Stimulated activated CD4-positive, alpha-beta T cell treated with anti-CD3 and anti-CD28 coated beads, Interleukin-15, amount 100 ng/mL, for 24 hours (primary cell): ENCODE results near the gene SLC35A2.
"Not testable (repeated sequence)": the region's sequence is repeated elsewhere in the genome, so short reads cannot be mapped to it uniquely, and the experiment has no call there.

Source experiments
- DNase-seq: peaks from one replicate; pipeline ENCODE4 v3.0.0-alpha.2; 2020

The SLC35A2 gene

DNA sequence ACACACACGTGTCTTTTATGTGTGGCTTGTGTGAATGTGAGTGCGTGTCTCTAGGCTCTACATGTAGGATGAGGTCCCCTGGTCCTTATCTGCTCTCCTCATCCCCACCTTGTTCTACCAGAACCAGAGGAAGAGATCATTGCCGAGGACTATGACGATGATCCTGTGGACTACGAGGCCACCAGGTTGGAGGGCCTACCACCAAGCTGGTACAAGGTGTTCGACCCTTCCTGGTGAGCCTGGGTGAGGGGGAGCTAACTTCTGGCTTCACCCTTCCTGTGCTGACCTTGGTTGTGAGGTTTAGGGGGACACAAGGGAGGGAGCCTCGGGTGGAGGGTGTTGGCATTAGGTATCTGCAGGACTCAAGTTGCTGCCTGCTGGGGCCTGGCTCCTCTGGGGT lies 10.4 kb downstream of the SLC35A2 start:
- DNase-seq, result no peak

DNA sequence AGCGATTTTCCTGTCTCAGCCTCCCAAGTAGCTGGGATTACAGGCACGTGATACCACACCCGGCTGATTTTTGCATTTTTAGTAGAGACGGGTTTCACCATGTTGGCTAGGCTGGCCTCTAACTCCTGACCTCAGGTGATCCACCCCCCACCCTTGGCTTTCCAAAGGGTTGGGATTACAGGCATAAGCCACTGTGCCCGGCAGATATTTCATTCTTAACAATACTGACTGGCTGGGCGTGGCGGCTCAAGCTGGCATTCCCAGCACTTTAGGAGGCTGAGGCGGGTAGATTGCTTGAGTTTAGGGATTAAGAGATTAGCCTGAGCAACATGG lies 12.4 kb downstream of the SLC35A2 start:
- no peak for DNase-seq

DNA sequence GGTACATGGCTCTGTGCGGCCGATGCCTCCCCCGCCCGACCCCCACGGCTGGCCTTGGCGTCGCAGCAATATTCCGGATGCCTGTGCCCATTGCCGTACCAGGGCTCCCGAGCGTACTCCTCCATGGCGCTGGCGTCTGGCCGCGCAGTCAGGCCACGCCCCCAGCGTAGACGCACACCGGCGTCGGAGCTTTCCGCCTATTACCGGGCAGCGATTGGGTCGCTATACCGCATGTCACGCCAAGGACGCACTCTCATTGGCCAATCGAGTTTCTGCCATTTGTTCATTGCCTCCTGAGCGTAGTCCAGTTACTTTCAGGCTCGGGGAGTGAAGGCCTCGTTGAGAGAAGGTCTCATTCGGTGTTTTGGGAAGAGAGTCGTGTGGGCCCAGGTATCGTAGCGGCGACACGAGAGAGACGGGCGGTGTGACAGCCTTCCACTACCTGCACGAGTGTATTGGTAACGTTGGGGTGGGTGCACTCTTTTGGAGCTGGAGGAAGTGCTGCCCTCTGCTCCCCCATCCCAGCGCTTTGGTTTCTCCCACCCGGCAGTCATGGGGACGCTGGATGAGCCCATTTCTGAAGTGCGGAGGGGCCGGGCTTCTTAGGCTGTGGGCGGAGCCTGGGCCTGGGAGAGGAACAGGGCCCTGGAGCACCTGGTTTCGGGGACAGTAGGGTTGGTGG lies 13.7 kb downstream of the SLC35A2 start, which contains the start of the genes PQBP1 and TIMM17B:
PQBP1 (plus strand) TSS at position 306 of the 682 bp plus-strand sequence. CDS start 580 bp downstream, outside the sequence.
TIMM17B (minus strand) TSS at position 144 of the 682 bp plus-strand sequence; CDS start at position 125, 19 bp downstream.
- DNase-seq, result peak; percentile 90

DNA sequence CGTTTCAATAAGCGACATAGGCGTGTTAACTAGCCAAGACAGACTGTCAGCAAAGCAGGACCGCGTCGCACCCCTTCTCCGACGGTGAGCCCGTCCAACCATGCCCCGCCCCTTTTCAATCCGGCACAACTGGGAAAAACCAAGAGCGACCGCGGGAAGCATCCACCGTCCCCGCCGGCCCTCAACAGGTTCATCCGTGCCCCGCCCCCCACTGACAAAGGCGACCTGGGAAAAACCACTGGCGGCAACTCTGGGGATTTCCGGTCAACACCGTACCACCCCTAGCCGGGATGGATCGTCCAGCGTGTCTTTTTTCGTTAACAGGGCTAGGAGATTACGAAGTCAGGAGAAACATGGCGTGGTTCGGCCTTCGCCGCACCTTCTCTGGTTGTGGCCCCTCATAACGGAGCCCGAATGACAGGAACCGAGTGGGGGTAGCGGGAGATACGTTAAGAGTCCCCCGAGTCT lies 14.3 kb downstream of the SLC35A2 start:
- DNase-seq, result peak; percentile 76

DNA sequence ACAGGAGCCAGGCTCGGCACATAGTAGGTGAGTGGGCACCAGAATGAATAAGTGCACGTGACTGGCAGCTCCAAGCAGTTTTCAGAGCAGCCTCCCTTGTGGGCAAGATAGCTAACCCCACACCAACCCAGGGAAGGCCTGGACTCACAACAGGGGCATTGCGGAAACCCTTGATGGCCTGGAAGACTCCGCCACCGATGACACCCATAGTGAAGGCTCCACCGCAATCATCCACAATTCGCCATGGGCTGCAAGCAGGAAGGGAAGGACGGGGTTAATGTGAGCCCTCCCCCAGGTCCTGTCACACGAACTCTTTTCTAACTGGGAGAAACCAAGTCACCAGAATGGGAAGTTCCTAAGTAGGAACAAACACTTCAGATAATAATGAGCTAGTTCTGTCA lies 14.8 kb downstream of the SLC35A2 start:
- no peak for DNase-seq

DNA sequence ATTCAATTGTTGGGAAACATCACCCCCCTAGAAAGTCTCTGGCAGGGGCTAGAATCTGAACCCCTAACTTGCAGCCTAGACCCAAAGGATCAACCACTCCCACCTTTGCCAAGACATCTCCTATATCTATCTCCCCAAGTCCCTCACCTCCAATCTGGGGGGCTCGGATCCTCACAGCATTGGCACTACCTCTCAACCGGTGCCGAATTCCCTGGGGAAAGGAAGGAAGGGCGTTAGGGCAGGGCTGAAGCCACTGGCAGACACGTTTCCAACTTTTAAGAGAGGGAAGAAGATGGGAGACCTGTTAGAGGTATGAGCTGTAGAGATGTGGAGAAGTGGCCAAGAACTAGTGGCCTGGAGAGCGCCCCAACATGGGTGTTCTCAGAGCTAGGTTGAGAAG lies 16.6 kb downstream of the SLC35A2 start:
- DNase-seq, result no peak

DNA sequence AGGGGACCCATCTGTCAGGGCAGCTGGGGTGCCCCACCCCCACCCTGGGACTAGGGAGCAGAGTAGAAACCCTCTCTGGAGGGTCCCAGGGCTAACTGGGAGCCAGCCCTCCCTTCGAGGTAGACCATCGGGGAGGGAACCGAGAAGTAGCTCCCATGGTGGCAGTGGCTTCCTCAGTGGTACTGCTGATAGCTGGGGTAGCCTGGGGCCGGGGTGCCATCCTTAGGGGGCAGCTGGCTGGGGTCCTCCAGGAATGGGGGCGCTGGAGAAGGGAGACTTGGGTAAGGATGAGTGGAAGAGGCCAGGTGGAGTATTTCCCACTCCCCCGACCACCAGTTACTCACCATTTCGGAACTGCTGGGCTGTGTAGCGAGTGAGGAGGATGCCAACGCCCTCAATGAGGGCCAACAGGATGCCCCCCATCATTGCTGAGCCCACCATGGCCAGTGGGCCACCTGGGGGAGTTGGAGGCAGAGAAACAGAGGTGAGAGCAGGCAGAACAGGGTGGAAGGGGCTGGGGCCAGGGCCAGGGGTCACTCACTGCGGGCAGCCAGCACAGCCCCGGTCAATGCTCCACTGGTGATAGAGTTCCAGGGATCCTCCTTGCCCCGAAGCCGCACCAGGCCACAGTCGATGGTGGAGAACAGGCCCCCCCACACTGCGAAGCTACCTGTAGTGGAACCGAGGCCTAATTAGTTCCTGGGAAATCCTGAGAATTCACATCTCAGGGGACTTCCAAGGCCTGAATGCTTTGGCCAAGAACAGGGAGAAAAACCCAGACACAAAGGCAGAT lies 17.7 kb downstream of the SLC35A2 start:
- no peak for DNase-seq

DNA sequence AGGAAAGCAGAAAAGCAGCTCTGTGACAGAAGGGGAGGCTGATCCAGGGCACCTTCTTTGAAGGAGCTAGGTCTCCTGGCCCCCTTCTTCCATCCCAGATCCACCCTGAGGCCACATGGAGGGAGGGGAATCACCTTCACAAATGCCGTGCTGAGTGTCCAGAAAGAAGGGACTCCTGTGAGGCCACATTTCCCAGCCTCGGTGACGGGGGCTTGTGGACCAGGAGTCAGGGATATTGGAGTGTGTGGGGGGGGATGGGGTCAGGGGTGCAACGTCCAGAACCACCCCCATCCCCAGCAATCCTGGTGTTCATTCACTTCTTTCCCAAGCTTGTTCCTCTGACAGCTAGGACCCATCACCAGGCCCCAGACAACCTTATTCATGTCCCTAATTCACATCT lies 18.6 kb downstream of the SLC35A2 start:
- no peak for DNase-seq

DNA sequence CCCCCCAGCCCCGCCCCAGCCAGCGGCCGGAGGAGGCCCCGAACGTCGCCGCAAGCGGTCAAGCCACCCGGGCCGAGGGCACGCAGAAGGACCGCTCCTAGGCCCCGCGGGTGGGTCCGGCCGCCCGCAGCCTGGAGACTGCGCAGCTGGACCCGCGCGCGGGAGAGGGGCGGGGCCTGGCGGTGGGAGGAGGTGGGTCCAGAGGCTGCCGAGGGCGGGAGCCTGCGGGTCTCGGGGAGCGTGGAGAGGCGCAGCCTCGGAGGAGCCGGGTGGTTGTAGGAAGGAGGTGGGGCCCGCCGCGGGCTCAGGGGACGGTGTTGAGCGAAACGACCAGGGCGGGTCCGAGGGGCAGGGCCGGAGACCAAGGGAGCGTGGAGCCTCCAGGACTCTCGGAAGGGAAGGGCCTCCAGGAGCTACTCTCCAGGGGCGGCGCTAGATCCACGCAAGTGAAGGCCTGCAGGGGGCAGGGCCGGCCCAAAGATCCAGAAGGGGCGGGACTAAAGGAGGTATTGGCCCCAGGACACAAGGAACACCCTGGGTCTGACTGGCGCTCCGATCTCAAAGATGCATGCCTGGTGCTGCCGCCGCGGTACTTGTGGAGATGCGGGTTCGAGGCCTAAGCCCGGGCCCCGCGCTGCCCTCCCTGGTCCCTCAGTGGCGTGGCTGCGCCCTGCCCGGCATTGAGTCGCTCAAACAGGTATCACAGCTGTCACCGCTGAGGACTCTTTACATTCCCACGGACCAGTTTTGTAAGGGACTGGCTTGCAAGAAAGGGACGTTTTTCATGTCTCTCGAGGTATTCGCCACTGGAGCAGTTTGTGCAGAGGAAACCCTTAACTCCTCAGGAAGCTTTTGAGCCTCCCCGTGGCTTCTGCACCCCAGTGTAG lies 19.8 kb downstream of the SLC35A2 start:
- peak; percentile 84 for DNase-seq

DNA sequence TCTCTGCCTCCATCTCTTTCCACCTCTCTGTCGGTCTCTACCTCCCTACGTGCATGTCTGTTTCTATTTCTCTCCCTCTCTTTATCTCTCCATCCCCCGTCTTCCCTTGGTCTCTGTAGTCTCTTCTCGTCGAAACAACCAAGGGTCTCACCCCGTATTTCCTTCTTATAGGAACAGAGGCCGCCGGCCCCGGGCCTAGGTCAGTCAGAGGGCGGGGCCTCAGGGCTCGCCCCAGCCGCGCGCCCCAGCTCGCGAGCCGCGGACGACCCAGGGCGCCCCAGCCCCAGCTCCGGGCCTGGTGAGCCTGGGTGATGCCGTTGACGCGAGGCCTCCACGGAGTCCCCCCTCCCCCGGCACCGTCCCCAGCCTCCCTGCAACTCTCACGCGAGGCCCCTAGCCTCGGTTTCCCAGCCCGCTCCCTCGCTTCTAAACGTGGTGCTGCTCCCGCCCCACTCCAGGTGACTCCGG lies 20.5 kb downstream of the SLC35A2 start:
- DNase-seq, result no peak

DNA sequence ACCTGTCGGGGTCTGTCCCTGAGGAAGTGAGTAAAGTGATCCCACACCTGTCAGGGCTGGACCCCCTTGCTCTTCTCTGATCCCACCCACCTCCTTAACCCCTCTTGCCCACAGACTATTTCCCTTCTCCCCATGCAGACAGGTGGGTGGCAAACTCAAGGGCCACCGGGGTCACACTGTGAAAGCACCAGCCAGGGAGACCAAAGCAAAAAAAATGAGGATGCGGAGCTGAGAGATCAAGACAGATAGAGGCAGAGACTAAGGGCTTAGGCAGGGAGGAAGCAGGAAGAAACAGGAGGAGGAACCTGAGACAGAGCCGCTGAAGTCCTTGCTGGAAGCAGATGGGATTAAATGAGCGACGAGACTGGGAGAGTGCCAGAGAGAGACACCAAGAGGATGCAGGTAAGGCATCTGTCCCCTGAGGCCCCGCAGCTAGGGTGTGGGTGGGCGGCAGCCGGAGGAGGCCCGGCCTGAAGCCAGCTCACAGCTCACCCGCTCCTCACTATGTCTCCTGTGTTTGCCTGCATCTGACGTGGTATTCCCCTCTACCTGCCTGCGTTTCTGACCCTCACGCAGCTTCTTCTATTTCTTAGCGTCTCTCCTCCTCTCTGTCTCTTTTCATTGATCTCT lies 21.0 kb downstream of the SLC35A2 start:
- peak; percentile 41 for DNase-seq

DNA sequence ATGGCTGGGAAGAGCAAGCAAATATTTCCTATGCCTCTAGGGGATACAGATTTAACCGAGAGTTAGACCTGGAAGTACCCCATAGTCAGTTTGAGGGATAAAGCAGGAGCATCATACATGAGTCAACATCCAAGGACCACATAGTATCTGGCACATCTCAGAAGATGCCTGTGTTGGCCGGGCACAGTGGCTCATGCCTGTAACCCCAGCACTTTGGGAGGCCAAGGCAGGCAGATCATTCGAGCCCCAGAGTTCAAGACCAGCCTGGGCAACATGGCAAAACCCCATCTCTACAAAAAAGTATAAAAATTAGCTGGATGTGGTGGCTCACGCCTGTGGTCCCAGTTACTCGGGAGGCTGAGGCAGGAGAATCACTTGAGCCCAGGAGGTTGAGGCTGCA lies 24.9 kb downstream of the SLC35A2 start:
- DNase-seq, result not testable (repeated sequence)

DNA sequence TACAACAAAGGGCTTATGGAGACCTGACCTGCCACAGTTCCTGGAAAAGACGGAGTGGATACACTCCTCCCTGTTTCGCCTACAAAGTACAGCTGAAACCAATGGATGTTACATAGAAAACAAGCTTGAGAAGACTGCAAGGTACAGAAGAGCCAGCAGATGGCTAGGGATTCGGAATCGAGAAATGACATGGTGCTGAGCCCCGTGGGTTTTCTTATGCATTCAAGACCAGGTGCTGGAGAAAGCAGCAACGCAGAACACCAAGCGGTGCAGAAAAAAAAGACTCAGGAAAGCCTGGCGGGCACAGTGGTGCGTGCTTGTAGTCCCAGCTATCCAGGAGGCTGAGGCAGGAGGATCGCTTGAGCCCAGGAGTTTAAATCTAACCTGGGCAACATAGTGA lies 27.7 kb downstream of the SLC35A2 start:
- DNase-seq, result no peak

DNA sequence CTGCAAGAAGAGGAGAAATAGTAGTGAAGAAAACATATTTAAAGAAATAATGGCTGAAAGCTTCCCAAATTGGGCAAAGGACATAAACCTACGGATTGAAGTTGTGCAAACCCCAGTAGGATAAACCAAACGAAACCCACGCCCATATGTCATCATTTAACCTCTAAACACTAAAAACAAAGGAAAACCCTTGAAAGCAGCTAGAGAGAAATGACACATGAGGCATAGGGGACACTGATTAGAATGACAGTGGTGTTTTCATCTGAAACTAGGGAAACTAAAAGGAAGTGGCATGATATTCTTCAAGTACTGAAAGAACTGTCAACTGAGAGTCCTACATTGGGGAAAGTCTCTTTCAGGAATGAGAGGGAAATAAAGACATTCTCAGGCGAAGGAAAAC lies 34.5 kb downstream of the SLC35A2 start:
- DNase-seq, result not testable (repeated sequence)

DNA sequence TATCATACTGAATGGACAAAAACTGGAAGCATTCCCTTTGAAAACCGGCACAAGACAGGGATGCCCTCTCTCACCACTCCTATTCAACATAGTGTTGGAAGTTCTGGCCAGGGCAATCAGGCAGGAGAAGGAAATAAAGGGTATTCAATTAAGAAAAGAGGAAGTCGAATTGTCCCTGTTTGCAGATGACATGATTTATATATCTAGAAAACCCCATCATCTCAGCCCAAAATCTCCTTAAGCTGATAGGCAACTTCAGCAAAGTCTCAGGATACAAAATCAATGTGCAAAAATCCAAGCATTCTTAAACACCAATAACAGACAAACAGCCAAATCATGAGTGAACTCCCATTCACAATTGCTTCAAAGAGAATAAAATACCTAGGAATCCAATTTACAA lies 39.4 kb downstream of the SLC35A2 start:
- not testable (repeated sequence) for DNase-seq

DNA sequence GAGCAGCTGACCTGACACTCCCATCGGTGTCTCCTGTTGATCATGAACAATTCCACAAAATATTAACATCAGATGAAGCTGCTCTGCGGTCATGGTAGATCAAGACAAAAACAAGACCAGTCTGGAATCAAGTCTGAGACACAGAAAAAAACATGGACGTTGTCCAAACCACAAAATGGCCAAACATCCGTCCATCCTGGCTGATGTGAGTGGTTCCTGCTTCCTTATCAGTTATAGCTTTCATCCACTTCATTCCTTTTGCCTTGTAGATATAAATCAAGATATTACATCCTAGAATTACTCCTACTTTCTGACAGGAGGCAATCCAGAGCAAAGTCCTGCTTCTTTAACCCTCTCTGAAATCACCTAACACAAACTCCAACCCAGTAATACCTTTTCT lies 47.2 kb downstream of the SLC35A2 start:
- no peak for DNase-seq

DNA sequence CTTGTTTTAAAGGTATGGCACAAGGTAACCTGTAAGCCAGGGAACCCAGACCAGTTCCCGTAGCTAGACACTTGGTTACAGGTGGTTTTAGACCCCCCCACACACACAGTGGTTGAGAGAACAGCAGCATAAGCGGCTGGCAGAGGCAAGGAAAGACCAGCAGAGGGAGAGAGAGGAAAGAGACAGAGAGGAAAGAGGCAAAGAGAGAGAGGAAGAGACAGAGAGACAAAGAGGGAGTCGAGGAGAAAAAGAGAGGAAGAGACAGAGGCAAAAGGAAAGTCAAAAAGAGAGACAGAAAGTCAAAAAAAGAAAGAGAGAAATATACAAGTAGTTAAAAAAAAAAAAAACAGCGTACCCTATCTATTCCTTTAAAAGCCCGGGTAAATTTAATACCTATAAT lies 56.5 kb downstream of the SLC35A2 start:
- no peak for DNase-seq

DNA sequence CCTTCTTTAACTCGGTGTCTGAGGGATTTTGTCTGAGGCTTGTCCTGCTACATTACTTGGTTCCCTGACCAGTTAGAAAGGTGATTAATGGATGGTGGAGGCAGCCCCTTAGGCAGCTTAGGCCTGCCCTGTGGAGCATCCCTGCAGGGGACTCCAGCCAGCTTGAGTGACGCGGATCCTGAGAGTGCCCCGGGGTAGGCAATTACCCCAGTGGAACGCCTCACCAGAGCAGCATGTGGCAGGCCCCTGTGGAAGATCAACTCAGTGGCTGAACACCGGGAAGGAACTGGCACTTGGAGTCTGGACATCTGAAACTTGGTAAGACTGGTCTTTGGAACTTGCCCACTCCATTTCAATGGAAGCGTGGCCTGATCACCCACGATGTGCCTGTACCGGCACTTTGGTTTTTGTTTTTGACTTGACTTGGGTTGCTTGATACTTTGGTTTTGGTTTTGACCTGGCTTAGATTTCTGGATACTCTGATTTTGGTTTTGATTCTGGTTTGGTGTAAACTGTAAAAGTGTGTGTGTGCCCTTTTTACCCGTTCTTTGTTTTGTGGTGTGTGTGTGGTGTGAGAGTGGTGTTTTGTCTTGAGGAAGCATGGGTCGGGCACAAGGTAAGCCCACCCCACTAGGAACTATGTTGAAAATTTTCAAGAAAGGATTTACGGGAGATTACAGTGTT lies 57.2 kb downstream of the SLC35A2 start:
- not testable (repeated sequence) for DNase-seq

DNA sequence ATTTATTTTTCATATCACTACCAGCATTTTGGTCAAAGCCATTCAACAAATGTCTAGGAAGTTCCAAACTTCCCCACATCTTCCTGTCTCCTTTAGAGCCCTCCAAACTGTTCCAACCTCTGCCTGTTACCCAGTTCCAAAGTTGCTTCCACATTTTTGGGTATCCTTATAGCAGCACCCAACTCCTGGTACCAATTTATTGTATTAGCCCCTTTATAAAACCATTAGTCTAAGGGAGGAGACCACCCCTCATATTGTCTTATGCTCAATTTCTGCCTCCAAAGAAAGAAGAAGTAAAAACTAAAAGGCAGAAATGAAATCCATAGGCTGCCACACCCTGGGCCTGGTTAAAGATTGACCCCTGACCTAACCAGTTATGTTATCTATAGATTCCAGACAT lies 58.0 kb downstream of the SLC35A2 start:
- DNase-seq, result not testable (repeated sequence)
